ENCODE data around the gene CD79B.
A peak's percentile ranks its signal among the peaks of the same experiment; 100 is the strongest.
"Not testable (repeated sequence)": the region's sequence is repeated elsewhere in the genome, so short reads cannot be mapped to it uniquely, and the experiment has no call there.

CD79B gene

GRCh38 chr17:63910096-63910495 lies 22.0 kb downstream of the CD79B start:
- no peak for DNase-seq (ENCODE audit: low spot score)

GRCh38 chr17:63909586-63909985 lies 22.5 kb downstream of the CD79B start:
- not testable (repeated sequence) for DNase-seq (ENCODE audit: low spot score)

GRCh38 chr17:63907161-63907778 lies 24.9 kb downstream of the CD79B start:
- not testable (repeated sequence) for DNase-seq (ENCODE audit: low spot score)

GRCh38 chr17:63904796-63905195 lies 27.3 kb downstream of the CD79B start:
- DNase-seq (ENCODE audit: low spot score) = not testable (repeated sequence)

- not testable (repeated sequence) for DNase-seq (ENCODE audit: low spot score)
Measured at GRCh38 chr17:63903787-63904201, 28.3 kb downstream of the CD79B start.

GRCh38 chr17:63901971-63902370 lies 30.2 kb downstream of the CD79B start:
- DNase-seq (ENCODE audit: low spot score) = not testable (repeated sequence)

GRCh38 chr17:63898899-63899798 lies 33.0 kb downstream of the CD79B start:
- not testable (repeated sequence) for DNase-seq (ENCODE audit: low spot score)

GRCh38 chr17:63896524-63897354 lies 35.4 kb downstream of the CD79B start, which contains the start of gene CSH1:
TSS of gene CSH1 (minus strand) at chr17:63896574. CDS start at chr17:63896511, 63 bp downstream.
- DNase-seq (ENCODE audit: low spot score) = not testable (repeated sequence)

- DNase-seq (ENCODE audit: low spot score) = not testable (repeated sequence)
Measured at GRCh38 chr17:63894821-63895220, 37.3 kb downstream of the CD79B start.

GRCh38 chr17:63894021-63894420 lies 38.1 kb downstream of the CD79B start:
- not testable (repeated sequence) for DNase-seq (ENCODE audit: low spot score)

- DNase-seq (ENCODE audit: low spot score) = not testable (repeated sequence)
Measured at GRCh38 chr17:63892316-63893037, 39.7 kb downstream of the CD79B start.

- peak; percentile 28 for DNase-seq (ENCODE audit: low spot score)
Measured at GRCh38 chr17:63889026-63889848, 42.9 kb downstream of the CD79B start.

- not testable (repeated sequence) for DNase-seq (ENCODE audit: low spot score)
Measured at GRCh38 chr17:63885119-63885518, 47.0 kb downstream of the CD79B start.

GRCh38 chr17:63882626-63883126 lies 49.5 kb downstream of the CD79B start:
- DNase-seq (ENCODE audit: low spot score) = not testable (repeated sequence)

GRCh38 chr17:63881935-63882601 lies 50.1 kb downstream of the CD79B start, which contains the start of gene GH2:
TSS of gene GH2 (minus strand) at chr17:63881944. CDS start at chr17:63881801, 143 bp downstream.
- peak; percentile 76 for DNase-seq (ENCODE audit: low spot score)

- DNase-seq (ENCODE audit: low spot score) = peak; percentile 47
Measured at GRCh38 chr17:63881337-63881736, 50.8 kb downstream of the CD79B start.

- no peak for DNase-seq (ENCODE audit: low spot score)
Measured at GRCh38 chr17:63880706-63881105, 51.4 kb downstream of the CD79B start.
